ENCODE results near the gene NLRP7. TPM values are rescaled to one million over a fixed set of nuclear protein-coding genes. Genes with fewer than 3 reads are reported as not detected.
"Not testable (repeated sequence)": the region's sequence is repeated elsewhere in the genome, so short reads cannot be mapped to it uniquely, and the experiment has no call there.

Gene NLRP7
- total RNA-seq, 1 experiment from 2014 or later, result 1.1 TPM

DNA sequence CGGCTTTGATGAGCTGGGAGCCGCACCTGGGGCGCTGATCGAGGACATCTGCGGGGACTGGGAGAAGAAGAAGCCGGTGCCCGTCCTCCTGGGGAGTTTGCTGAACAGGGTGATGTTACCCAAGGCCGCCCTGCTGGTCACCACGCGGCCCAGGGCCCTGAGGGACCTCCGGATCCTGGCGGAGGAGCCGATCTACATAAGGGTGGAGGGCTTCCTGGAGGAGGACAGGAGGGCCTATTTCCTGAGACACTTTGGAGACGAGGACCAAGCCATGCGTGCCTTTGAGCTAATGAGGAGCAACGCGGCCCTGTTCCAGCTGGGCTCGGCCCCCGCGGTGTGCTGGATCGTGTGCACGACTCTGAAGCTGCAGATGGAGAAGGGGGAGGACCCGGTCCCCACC, 35.2 kb upstream of the NLRP7 start:
- H2AFZ ChIP-seq (ENCODE audit: low read length); H4K8ac ChIP-seq (replicated peaks; ENCODE audit: insufficient read length, low read depth, low read length); H2BK20ac ChIP-seq (ENCODE audit: low read depth, low read length, poor library complexity, severe bottlenecking); H3K4me2 ChIP-seq (ENCODE audit: insufficient read depth, insufficient read length, low read length); H3K27ac Mint-ChIP-seq; H2BK12ac ChIP-seq (ENCODE audit: insufficient read length, low read depth, low read length); H3K27me3 ChIP-seq (ENCODE audit: insufficient read depth, low read length); H3K14ac ChIP-seq (ENCODE audit: insufficient read depth, low read length); H2AK5ac ChIP-seq (ENCODE audit: insufficient read length, low read length); H2BK5ac ChIP-seq (ENCODE audit: insufficient read length, low read length); H3K9ac ChIP-seq (ENCODE audit: extremely low read depth, insufficient read length, low read length); H4K5ac ChIP-seq (ENCODE audit: insufficient read length, low read depth, low read length); H3K4ac ChIP-seq (ENCODE audit: low read depth, low read length); H3K79me2 ChIP-seq (ENCODE audit: insufficient read depth, low read length); H2BK15ac ChIP-seq (ENCODE audit: low read depth, low read length); H3K4me3 Mint-ChIP-seq; H3T11ph ChIP-seq (ENCODE audit: low read length); H3K23ac ChIP-seq (ENCODE audit: insufficient read length, low read depth, low read length); H3K79me1 ChIP-seq (ENCODE audit: insufficient read depth, low read depth, low read length, poor library complexity, severe bottlenecking); H3K23me2 ChIP-seq (ENCODE audit: insufficient read length, low read depth, low read length, poor library complexity, severe bottlenecking); H3K4me1 ChIP-seq (ENCODE audit: insufficient read depth, low read length); H3K27me3 Mint-ChIP-seq (ENCODE audit: low read depth); H4K20me1 ChIP-seq (ENCODE audit: control insufficient read depth, insufficient read depth, insufficient read length); H3K4me1 Mint-ChIP-seq; H3K18ac ChIP-seq (ENCODE audit: insufficient read length, low read depth, low read length); H4K91ac ChIP-seq (ENCODE audit: insufficient read length, low read depth, low read length); H3K27ac ChIP-seq (ENCODE audit: insufficient read length, low read depth, low read length); H3K56ac ChIP-seq (ENCODE audit: insufficient read length, low read depth, low read length); H2BK120ac ChIP-seq (ENCODE audit: low read depth, low read length, poor library complexity, severe bottlenecking); H3K9me3 ChIP-seq (ENCODE audit: control insufficient read depth, low read depth, low read length): not testable (repeated sequence)
- WGBS (ENCODE audit: extremely low coverage, insufficient read length, low lambda C conversion rate), result no CpG with 5 or more reads among the region's 23 CpGs
- peaks cover 12 to 65% (median 49%) of the 10 kb centered on the region in 3 experiments; a peak in 6 of 7 replicates for H3K36me3 Mint-ChIP-seq (ENCODE audit: insufficient read depth in 1 of 3, low read depth in 3 of 3)
- peaks cover 0 to 66% of the 10 kb centered on the region in 2 experiments; a peak in 2 of 5 replicates for H3K9me3 Mint-ChIP-seq
- DNase-seq, result peak; percentile 31

DNA sequence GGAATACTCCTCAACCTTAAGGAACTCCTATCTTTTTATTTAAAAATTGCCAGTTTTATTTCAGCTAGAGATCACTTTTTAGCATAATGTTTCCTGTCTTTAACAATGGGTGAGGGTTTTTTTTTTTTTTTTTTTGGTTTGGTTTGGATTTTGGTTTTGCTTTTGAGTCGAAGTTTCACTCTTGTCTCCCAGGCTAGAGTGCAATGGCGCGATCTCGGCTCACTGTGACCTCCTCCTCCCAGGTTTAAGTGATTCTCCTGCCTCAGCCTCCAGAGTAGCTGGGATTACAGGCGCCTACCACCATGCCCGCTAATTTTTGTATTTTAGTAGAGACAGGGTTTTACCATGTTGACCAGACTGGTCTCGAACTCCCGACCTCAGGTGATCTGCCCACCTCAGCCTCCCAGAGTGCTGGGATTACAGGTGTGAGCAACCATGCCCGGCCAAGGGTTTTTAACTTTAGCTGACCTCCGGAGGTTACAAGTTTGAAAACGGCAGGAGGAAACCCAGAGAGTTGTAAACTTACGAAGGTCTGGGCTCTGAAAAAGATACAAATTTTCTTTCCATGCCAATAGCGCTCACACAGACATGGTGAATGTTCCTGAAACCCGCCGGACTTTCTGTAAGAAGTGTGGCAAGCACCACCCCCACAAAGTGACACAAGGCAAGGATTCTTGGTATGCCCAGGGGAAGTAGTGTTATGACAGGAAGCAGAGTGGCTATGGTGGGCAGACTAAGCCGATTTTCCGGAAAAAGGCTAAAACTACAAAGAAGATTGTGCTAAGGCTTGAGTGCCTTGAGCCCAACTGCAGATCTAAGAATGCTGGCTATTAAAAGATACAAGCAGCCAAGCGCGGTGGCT, 26.1 kb upstream of the NLRP7 start:
- not testable (repeated sequence) for H3K79me1 ChIP-seq (ENCODE audit: insufficient read depth, low read depth, low read length, poor library complexity, severe bottlenecking); H3K27ac Mint-ChIP-seq; H2AK5ac ChIP-seq (ENCODE audit: insufficient read length, low read length); H4K8ac ChIP-seq (replicated peaks; ENCODE audit: insufficient read length, low read depth, low read length); H3K14ac ChIP-seq (ENCODE audit: insufficient read depth, low read length); H2BK5ac ChIP-seq (ENCODE audit: insufficient read length, low read length); H3K27ac ChIP-seq (ENCODE audit: insufficient read length, low read depth, low read length); H3K79me2 ChIP-seq (ENCODE audit: insufficient read depth, low read length); H2BK12ac ChIP-seq (ENCODE audit: insufficient read length, low read depth, low read length); H3K23me2 ChIP-seq (ENCODE audit: insufficient read length, low read depth, low read length, poor library complexity, severe bottlenecking); H3K4me2 ChIP-seq (ENCODE audit: insufficient read depth, insufficient read length, low read length); H3K4me1 ChIP-seq (ENCODE audit: insufficient read depth, low read length); H2BK15ac ChIP-seq (ENCODE audit: low read depth, low read length); DNase-seq; H3K9me3 ChIP-seq (ENCODE audit: control insufficient read depth, low read depth, low read length); H4K91ac ChIP-seq (ENCODE audit: insufficient read length, low read depth, low read length); H3K56ac ChIP-seq (ENCODE audit: insufficient read length, low read depth, low read length); H4K5ac ChIP-seq (ENCODE audit: insufficient read length, low read depth, low read length); H3K27me3 Mint-ChIP-seq (ENCODE audit: low read depth); H3K4ac ChIP-seq (ENCODE audit: low read depth, low read length); H3K4me3 Mint-ChIP-seq; H2BK20ac ChIP-seq (ENCODE audit: low read depth, low read length, poor library complexity, severe bottlenecking); H2AFZ ChIP-seq (ENCODE audit: low read length); H3T11ph ChIP-seq (ENCODE audit: low read length); H3K27me3 ChIP-seq (ENCODE audit: insufficient read depth, low read length); H4K20me1 ChIP-seq (ENCODE audit: control insufficient read depth, insufficient read depth, insufficient read length); H3K9ac ChIP-seq (ENCODE audit: extremely low read depth, insufficient read length, low read length); H3K18ac ChIP-seq (ENCODE audit: insufficient read length, low read depth, low read length); H2BK120ac ChIP-seq (ENCODE audit: low read depth, low read length, poor library complexity, severe bottlenecking); H3K4me1 Mint-ChIP-seq; H3K23ac ChIP-seq (ENCODE audit: insufficient read length, low read depth, low read length)
- WGBS (ENCODE audit: extremely low coverage, insufficient read length, low lambda C conversion rate), result no CpG with 5 or more reads among the region's 19 CpGs
- H3K9me3 Mint-ChIP-seq, result peaks cover 0 to 75% of the 10 kb centered on the region in 2 experiments; a peak in 3 of 5 replicates
- H3K36me3 Mint-ChIP-seq (ENCODE audit: insufficient read depth in 1 of 3, low read depth in 3 of 3), result peaks cover 16 to 59% (median 45%) of the 10 kb centered on the region in 3 experiments; a peak in 6 of 7 replicates
